Fibroblast of lung (primary cell): Measurements from ENCODE around the gene GRIN1. TPM values are rescaled to one million over a fixed set of nuclear protein-coding genes. Genes with fewer than 3 reads are reported as not detected.

Source experiments
- polyA plus RNA-seq, 2 donors: library from polyadenylated mRNA; depleted of rRNA in 1 of 2; stranded (reverse) in 1 of 2; unstranded in 1 of 2; fragments of >200 nt; gene quantifications; 2 replicates each; pipeline ENCODE4 v1.2.1, GENCODE V29; 2011 to 2012; ENCODE audit warnings: missing spikeins in 1 of 2
- total RNA-seq: library from RNA; depleted of rRNA; stranded (reverse); fragments of >200 nt; gene quantifications from 2 replicates; pipeline ENCODE4 v1.2.1, GENCODE V29; 2014

GRIN1 gene
- total and polyA plus RNA-seq, 2 donors (not counting 1 experiment from before 2014, with no cell fraction given): under 0.01 to 0.08 TPM

Other genes with a start within 250 kb of the GRIN1 start
Only the 30 nearest of the 31 such genes appear.
- 1.2 TPM in 1 of 2 replicates, not detected in the other for gene C8G, start 193.9 kb upstream of the GRIN1 start, total RNA-seq
- 0.40 TPM in 1 of 2 replicates, not detected in the other for gene C8G, start 193.9 kb upstream of the GRIN1 start, polyA plus RNA-seq
- gene LCN12, start 186.9 kb upstream of the GRIN1 start, total RNA-seq: 0.17 TPM in 1 of 2 replicates, not detected in the other
- gene LCN12, start 186.9 kb upstream of the GRIN1 start, polyA plus RNA-seq: 0.02 TPM in 1 of 2 replicates, not detected in the other
- 89.9 and 90.3 TPM in 2 replicates for gene PTGDS, start 161.7 kb upstream of the GRIN1 start, total RNA-seq
- gene PTGDS, start 161.7 kb upstream of the GRIN1 start, polyA plus RNA-seq: 2.0 and 4.9 TPM in 2 replicates
- 3.3 and 6.3 TPM in 2 replicates for gene LCNL1, start 156.2 kb upstream of the GRIN1 start, total RNA-seq
- 0.75 and 1.4 TPM in 2 replicates for gene LCNL1, start 156.2 kb upstream of the GRIN1 start, polyA plus RNA-seq
- gene PAXX, start 146.7 kb upstream of the GRIN1 start, total RNA-seq: 13.7 and 14.9 TPM in 2 replicates
- gene PAXX, start 146.7 kb upstream of the GRIN1 start, polyA plus RNA-seq: 6.1 and 9.9 TPM in 2 replicates
- 1.3 and 3.5 TPM in 2 replicates for gene CLIC3, start 142.6 kb upstream of the GRIN1 start, total RNA-seq
- gene CLIC3, start 142.6 kb upstream of the GRIN1 start, polyA plus RNA-seq: 0.98 and 1.5 TPM in 2 replicates
- gene ABCA2, start 110.9 kb upstream of the GRIN1 start, total RNA-seq: 13.9 and 21.8 TPM in 2 replicates
- gene ABCA2, start 110.9 kb upstream of the GRIN1 start, polyA plus RNA-seq: 8.5 and 13.4 TPM in 2 replicates
- gene FUT7, start 107.1 kb upstream of the GRIN1 start, total RNA-seq: not detected in 2 replicates
- not detected in 2 replicates for gene FUT7, start 107.1 kb upstream of the GRIN1 start, polyA plus RNA-seq
- gene NPDC1, start 93.0 kb upstream of the GRIN1 start, total RNA-seq: 10.5 and 15.7 TPM in 2 replicates
- gene NPDC1, start 93.0 kb upstream of the GRIN1 start, polyA plus RNA-seq: 9.0 and 12.1 TPM in 2 replicates
- gene ENTPD2, start 85.1 kb upstream of the GRIN1 start, total RNA-seq: under 0.01 TPM in 2 replicates
- gene ENTPD2, start 85.1 kb upstream of the GRIN1 start, polyA plus RNA-seq: not detected in 2 replicates
- gene SAPCD2, start 68.6 kb upstream of the GRIN1 start, total RNA-seq: 0.26 and 2.8 TPM in 2 replicates
- gene SAPCD2, start 68.6 kb upstream of the GRIN1 start, polyA plus RNA-seq: 0.85 and 2.7 TPM in 2 replicates
- 15.7 and 21.1 TPM in 2 replicates for gene UAP1L1, start 61.6 kb upstream of the GRIN1 start, total RNA-seq
- gene UAP1L1, start 61.6 kb upstream of the GRIN1 start, polyA plus RNA-seq: 16.4 and 17.9 TPM in 2 replicates
- 63.2 and 96.6 TPM in 2 replicates for gene MAN1B1, start 52.2 kb upstream of the GRIN1 start, total RNA-seq
- gene MAN1B1, start 52.2 kb upstream of the GRIN1 start, polyA plus RNA-seq: 43.0 and 45.5 TPM in 2 replicates
- gene DPP7, start 24.4 kb upstream of the GRIN1 start, total RNA-seq: 93.0 and 126 TPM in 2 replicates
- gene DPP7, start 24.4 kb upstream of the GRIN1 start, polyA plus RNA-seq: 28.6 and 44.3 TPM in 2 replicates
- not detected in 2 replicates for gene LRRC26, start 30.9 kb downstream of the GRIN1 start, total RNA-seq
- gene LRRC26, start 30.9 kb downstream of the GRIN1 start, polyA plus RNA-seq: not detected in 2 replicates
- not detected in 2 replicates for gene TMEM210, start 32.9 kb downstream of the GRIN1 start, total RNA-seq
- not detected in 2 replicates for gene TMEM210, start 32.9 kb downstream of the GRIN1 start, polyA plus RNA-seq
- gene ANAPC2, start 49.4 kb downstream of the GRIN1 start, total RNA-seq: 15.9 and 18.0 TPM in 2 replicates
- gene ANAPC2, start 49.4 kb downstream of the GRIN1 start, polyA plus RNA-seq: 9.1 and 12.3 TPM in 2 replicates
- 56.3 and 58.3 TPM in 2 replicates for gene SSNA1, start 49.5 kb downstream of the GRIN1 start, total RNA-seq
- 37.7 and 51.2 TPM in 2 replicates for gene SSNA1, start 49.5 kb downstream of the GRIN1 start, polyA plus RNA-seq
- 5.1 and 5.8 TPM in 2 replicates for gene TPRN, start 61.6 kb downstream of the GRIN1 start, total RNA-seq
- 1.6 and 2.3 TPM in 2 replicates for gene TPRN, start 61.6 kb downstream of the GRIN1 start, polyA plus RNA-seq
- 36.2 and 36.3 TPM in 2 replicates for gene TMEM203, start 66.5 kb downstream of the GRIN1 start, total RNA-seq
- gene TMEM203, start 66.5 kb downstream of the GRIN1 start, polyA plus RNA-seq: 38.6 and 44.9 TPM in 2 replicates
- gene NDOR1, start 66.5 kb downstream of the GRIN1 start, total RNA-seq: 2.6 and 3.1 TPM in 2 replicates
- gene NDOR1, start 66.5 kb downstream of the GRIN1 start, polyA plus RNA-seq: 2.4 and 5.6 TPM in 2 replicates
- gene RNF208, start 83.1 kb downstream of the GRIN1 start, total RNA-seq: 0.26 and 0.33 TPM in 2 replicates
- gene RNF208, start 83.1 kb downstream of the GRIN1 start, polyA plus RNA-seq: 0.14 and 0.34 TPM in 2 replicates
- 0.51 and 0.66 TPM in 2 replicates for gene CYSRT1, start 86.0 kb downstream of the GRIN1 start, total RNA-seq
- 0.19 and 0.25 TPM in 2 replicates for gene CYSRT1, start 86.0 kb downstream of the GRIN1 start, polyA plus RNA-seq
- under 0.01 TPM in 1 of 2 replicates, not detected in the other for gene RNF224, start 88.3 kb downstream of the GRIN1 start, total RNA-seq
- not detected in 2 replicates for gene RNF224, start 88.3 kb downstream of the GRIN1 start, polyA plus RNA-seq
- not detected in 2 replicates for gene SLC34A3, start 91.7 kb downstream of the GRIN1 start, total RNA-seq
- gene SLC34A3, start 91.7 kb downstream of the GRIN1 start, polyA plus RNA-seq: not detected in 2 replicates
- 106 and 111 TPM in 2 replicates for gene TUBB4B, start 102.1 kb downstream of the GRIN1 start, total RNA-seq
- 332 and 663 TPM in 2 replicates for gene TUBB4B, start 102.1 kb downstream of the GRIN1 start, polyA plus RNA-seq
- gene STPG3, start 112.1 kb downstream of the GRIN1 start, total RNA-seq: not detected in 2 replicates
- not detected in 2 replicates for gene STPG3, start 112.1 kb downstream of the GRIN1 start, polyA plus RNA-seq
- 40.6 and 50.0 TPM in 2 replicates for gene NELFB, start 116.2 kb downstream of the GRIN1 start, total RNA-seq
- 23.5 and 32.7 TPM in 2 replicates for gene NELFB, start 116.2 kb downstream of the GRIN1 start, polyA plus RNA-seq
- 12.6 and 22.1 TPM in 2 replicates for gene TOR4A, start 138.6 kb downstream of the GRIN1 start, total RNA-seq
- 3.3 and 11.3 TPM in 2 replicates for gene TOR4A, start 138.6 kb downstream of the GRIN1 start, polyA plus RNA-seq
- gene NRARP, start 163.1 kb downstream of the GRIN1 start, total RNA-seq: under 0.01 TPM in 1 of 2 replicates, not detected in the other
- 0.07 TPM in 2 replicates for gene NRARP, start 163.1 kb downstream of the GRIN1 start, polyA plus RNA-seq